HAP-1 (cell line): ENCODE data around the gene CELA2B.

Source experiments
- DNase-seq, 2 experiments: peaks; one replicate each; pipeline ENCODE4 v3.0.0-alpha.2; 2016 to 2020; ENCODE audit warnings: low spot score in 2 of 2
- H3K27me3 ChIP-seq: fragments of 250-450 bp; sonication (Bioruptor Pico); 2 replicates; pipeline ENCODE4 v1.5.1; 2020; ENCODE audit warnings: low read depth, mild to moderate bottlenecking, moderate library complexity
- H3K36me3 ChIP-seq: fragments of 250-450 bp; sonication (Bioruptor Pico); replicated peaks from 2 replicates; pipeline ENCODE4 v1.5.1; 2020; ENCODE audit warnings: mild to moderate bottlenecking
- H3K4me1 ChIP-seq: fragments of 250-450 bp; sonication (Bioruptor Pico); 2 replicates; pipeline ENCODE4 v1.5.1; 2020; ENCODE audit warnings: mild to moderate bottlenecking
- H3K4me3 ChIP-seq: fragments of 250-450 bp; sonication (Bioruptor Pico); 2 replicates; pipeline ENCODE4 v1.5.1; 2020; ENCODE audit warnings: mild to moderate bottlenecking, moderate library complexity
- H3K9me3 ChIP-seq: fragments of 250-450 bp; sonication (Bioruptor Pico); 2 replicates; pipeline ENCODE4 v1.5.1; 2020; ENCODE audit warnings: mild to moderate bottlenecking, moderate library complexity
- in situ Hi-C: fragments of 300-500 bp; cut with MboI; formaldehyde crosslinking; loops from 3 replicates; pipeline ENCODE4 v1.14.3; 2020; ENCODE audit warnings: low sequenced_read_pairs, inconsistent platforms, mixed read lengths

The CELA2B gene

DNA sequence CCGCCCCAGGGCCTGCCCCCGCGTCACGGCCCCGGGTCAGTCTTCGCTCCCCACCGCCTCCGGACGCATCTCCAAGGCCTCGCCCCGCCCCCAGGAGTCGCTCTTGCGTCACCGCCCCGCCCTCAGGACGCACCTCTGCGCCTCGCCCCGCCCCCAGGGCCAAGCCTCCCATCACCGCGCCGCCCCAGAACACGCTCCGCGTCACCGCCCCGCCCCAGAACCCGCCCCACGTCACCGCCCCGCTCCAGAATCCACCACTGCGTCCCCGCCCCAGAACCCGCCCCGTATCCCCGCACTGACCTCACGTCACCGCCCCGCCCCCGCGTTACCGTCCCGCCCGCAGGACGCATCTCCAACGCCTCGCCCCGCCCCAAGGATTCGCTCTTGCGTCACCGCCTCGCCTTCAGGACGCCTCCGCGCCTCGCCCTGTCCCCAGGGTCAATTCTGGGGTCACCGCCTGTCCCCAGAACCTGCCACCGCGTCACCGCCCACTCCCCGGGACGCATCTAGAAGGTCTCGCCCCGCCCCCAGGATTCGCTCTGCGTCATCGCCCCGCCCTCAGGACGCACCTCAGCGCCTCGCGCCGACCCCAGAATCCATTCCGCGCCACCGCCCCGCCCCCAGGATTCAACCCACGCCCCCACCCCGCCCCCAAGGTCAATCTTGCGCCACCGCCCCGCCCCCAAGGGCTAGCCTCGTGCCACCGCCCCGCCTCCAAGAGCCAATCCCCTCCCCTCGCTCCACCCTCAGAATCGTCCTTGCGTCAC is 48.6 kb downstream of the CELA2B start:
- no peaks in the 10 kb centered on the region for H3K9me3 ChIP-seq
- no peaks in the 10 kb centered on the region; the same call in 1 of the 2 replicates for H3K36me3 ChIP-seq
- peak; percentile 95 to 100 for DNase-seq
- H3K27me3 ChIP-seq: no peaks in the 10 kb centered on the region
- in situ Hi-C loops: no loop called here
- peak overlapping the region; percentile 79 for H3K4me3 ChIP-seq
- H3K4me1 ChIP-seq: peaks cover 15% of the 10 kb centered on the region

DNA sequence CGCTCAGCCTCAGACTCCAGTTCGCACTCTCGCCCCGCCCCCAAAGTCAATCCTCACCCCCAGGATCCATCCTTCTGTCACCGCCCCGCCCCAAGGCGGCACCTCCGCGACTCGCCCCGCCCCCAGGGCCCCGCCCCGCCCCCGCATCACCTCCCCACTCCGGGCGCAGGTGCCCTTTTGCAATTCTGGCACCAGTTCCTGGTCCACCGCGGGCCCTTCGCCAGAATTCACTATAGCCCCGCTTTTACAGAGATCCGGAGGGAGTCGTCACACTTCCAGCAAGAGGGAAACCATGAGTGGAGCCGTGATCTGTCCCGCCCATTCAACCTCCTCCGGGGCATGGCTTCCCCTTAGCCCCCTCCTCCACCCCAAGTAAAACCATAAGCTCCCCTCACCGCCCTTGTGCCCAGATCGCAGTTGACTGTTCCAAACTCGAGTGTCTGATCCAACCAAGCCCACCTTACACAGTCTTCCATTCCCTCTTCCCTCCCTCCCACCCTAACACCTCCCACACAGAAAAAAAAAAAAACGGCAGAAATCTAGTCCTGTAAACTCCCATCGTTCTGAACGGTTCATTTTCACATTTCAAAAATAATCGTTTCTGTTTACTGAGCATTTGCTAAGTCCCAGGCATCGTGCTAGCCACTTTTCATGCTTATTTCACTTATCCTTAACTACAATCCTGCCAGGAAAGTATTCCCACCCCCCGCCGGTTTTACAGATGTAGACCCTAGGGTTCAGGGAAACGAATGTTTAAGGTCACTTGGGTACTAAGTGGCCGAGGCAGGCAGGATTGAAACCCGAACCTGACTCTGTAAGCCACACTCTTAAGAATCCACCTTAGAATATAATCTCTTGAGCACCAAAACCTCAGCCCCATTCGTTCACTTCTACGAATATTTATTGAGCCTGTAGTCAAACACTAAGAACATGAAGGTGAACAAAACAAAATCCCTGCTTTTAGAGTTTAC is 49.4 kb downstream of the CELA2B start:
- Histone ChIP-seq H3K27me3 (no peaks in the 10 kb centered on the region), H3K4me1 (peaks cover 15% of the 10 kb centered on the region), H3K36me3 (no peaks in the 10 kb centered on the region; the same call in 1 of the 2 replicates), H3K9me3 (no peaks in the 10 kb centered on the region), H3K4me3 (peak overlapping the region; percentile 44)
- DNase-seq: peak in 1 of 2 experiments; percentile 50
- in situ Hi-C loops: no loop called here

DNA sequence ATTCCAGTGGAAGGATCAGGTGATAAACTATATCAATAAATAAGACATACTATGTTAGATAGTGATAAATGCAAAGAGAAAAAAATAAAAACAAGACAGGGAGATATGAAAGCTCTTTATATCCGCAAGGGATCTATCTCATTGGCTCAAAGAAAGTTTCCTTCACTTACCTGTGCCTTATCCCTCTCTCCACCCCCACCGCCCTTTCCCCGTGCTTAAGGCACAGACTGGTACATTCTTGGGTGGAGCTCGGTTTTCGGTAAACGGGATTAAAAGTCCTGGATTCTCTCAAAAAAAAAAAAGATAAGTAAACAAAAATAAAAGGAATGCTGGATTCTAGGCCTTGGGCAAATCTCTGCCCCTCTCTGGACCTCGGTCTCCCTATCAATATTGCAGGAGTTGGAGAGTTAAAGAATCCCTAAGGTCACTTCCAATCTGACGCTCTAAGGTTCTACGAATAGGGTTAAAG is 50.2 kb downstream of the CELA2B start:
- no peaks in the 10 kb centered on the region; the same call in 1 of the 2 replicates for H3K36me3 ChIP-seq
- DNase-seq: peak in 1 of 2 experiments; percentile 21
- H3K4me1 ChIP-seq: peaks cover 15% of the 10 kb centered on the region
- no peaks in the 10 kb centered on the region for H3K9me3 ChIP-seq
- in situ Hi-C loops: no loop called here
- no peaks in the 10 kb centered on the region for H3K27me3 ChIP-seq
- H3K4me3 ChIP-seq: peak overlapping the region; percentile 44

DNA sequence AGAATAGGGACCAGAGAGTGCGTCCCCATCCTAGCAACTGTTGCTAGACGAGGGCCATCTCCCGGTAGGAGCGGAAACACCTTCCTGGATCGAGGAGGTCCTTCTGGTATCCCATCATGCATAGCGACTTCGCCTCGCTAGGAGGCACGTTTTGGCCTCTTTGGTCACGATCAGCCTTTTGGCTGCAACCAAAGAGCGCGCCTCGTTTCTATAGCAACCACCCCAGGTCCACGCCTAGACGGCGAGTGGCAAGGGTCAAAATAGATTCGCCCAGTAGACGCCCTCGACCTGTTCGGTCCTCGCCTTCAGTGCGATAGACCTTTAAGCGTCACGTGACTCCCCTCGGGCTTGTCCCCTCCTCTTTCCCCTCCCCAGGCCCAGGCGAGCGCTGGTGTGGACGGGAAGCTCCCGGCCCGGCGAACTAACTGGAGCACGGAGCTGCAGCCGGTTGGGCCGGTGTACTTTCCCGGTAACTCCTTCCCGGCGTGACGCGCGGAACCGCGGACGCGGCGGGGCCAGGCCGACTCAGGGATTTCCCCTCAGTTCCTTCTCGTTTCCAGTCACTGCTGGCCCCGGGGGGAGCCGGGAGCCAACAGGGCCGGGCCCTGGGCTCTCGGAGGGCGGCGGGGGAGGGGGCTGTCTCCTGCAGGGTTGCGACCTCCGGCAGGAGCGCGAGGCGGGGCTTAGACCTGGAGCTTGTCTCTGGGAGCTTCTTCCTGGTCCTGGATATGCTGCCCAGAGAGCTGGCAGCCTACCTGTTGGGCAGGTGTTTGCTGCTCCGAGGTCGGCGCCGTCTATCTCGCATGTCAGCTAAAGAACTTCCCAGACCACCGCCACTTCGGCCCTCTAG is 50.8 kb downstream of the CELA2B start, which contains the start of gene DNAJC16:
Gene DNAJC16, plus strand, starts transcription at position 359 of the 850 bp plus-strand sequence. CDS start 2,258 bp downstream, outside the sequence.
- H3K9me3 ChIP-seq: no peaks in the 10 kb centered on the region
- in situ Hi-C loops: no loop called here
- peaks cover 1% of the 10 kb centered on the region; the same call in 1 of the 2 replicates for H3K36me3 ChIP-seq
- H3K4me3 ChIP-seq: peak within 1 kb of the TSS; percentile 91
- peaks cover 15% of the 10 kb centered on the region for H3K4me1 ChIP-seq
- peak; percentile 99 for DNase-seq
- H3K27me3 ChIP-seq: no peaks in the 10 kb centered on the region

- no peak for DNase-seq
Observed at GRCh38 chr1:15531003-15531402, 55.1 kb downstream of the CELA2B start.

GRCh38 chr1:15531682-15532081 is 55.8 kb downstream of the CELA2B start:
- Histone ChIP-seq H3K27me3 (no peaks in the 10 kb centered on the region), H3K4me3 (no peak overlapping the region), H3K36me3 (peaks cover 9% of the 10 kb centered on the region), H3K9me3 (no peaks in the 10 kb centered on the region), H3K4me1 (peaks cover 7% of the 10 kb centered on the region)
- DNase-seq: no peak
- in situ Hi-C loops: no loop called here

More at GRCh38 chr1:15531003-15531402, 55.1 kb downstream of the CELA2B start:
- Histone ChIP-seq H3K27me3 (no peaks in the 10 kb centered on the region), H3K9me3 (no peaks in the 10 kb centered on the region), H3K4me1 (peaks cover 7% of the 10 kb centered on the region), H3K4me3 (no peak overlapping the region), H3K36me3 (peaks cover 4% of the 10 kb centered on the region; the same call in 1 of the 2 replicates)
- in situ Hi-C loops: no loop called here

- Histone ChIP-seq H3K36me3 (peaks cover 30% of the 10 kb centered on the region), H3K9me3 (no peaks in the 10 kb centered on the region), H3K4me3 (no peak overlapping the region), H3K4me1 (no peaks in the 10 kb centered on the region), H3K27me3 (no peaks in the 10 kb centered on the region)
- DNase-seq: no peak
- in situ Hi-C loops: no loop called here
Observed at GRCh38 chr1:15538771-15539170, 62.9 kb downstream of the CELA2B start.

DNA sequence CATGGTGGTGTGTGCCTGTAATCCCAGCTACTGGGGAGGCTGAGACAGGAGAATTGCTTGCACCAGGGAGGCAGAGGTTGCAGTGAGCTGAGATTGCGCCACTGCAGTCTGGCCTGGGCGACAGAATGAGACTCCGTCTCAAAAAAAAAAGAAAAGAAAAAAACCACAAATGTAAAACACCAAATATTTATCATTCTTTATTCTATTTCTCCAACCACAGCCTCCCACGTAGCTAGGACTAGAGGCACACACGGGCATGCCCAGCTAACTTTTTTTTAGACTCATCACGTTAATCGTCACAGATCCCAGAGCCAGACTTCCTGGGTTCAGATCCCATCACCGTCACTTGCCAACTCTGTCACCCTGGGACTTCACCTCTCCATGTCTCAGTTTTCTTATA is 64.3 kb downstream of the CELA2B start:
- peaks cover 41% of the 10 kb centered on the region for H3K36me3 ChIP-seq
- in situ Hi-C loops: no loop called here
- no peaks in the 10 kb centered on the region for H3K9me3 ChIP-seq
- no peaks in the 10 kb centered on the region for H3K27me3 ChIP-seq
- H3K4me3 ChIP-seq: no peak overlapping the region
- no peaks in the 10 kb centered on the region for H3K4me1 ChIP-seq
- DNase-seq: no peak
